MCF 10A (cell line): ENCODE measurements around the gene NKAIN1. TPM values are rescaled to one million over a fixed set of nuclear protein-coding genes. Genes with fewer than 3 reads are reported as not detected.

ENCODE experiments used
- BruUV-seq: library from RNA; stranded (reverse); fragments of 400-500 nt; replicated peaks from 2 replicates; lab custom pipeline; 2021; lab: Mats Ljungman, UMichigan
- CTCF ChIA-PET: fragments of 300-600 bp; sonication (Branson Sonifier 250); formaldehyde crosslinking; extraction: SDS; loops from one replicate; lab custom pipeline; 2021; ENCODE audit warnings: antibody characterized with exemption, inconsistent platforms; lab: Yijun Ruan, JAX
- POLR2A ChIA-PET: fragments of 300-600, 350-650 bp; sonication (Branson Sonifier 250); formaldehyde crosslinking; extraction: SDS; loops from one replicate; lab custom pipeline; 2020; ENCODE audit warnings: antibody characterized with exemption, inconsistent platforms; lab: Yijun Ruan, JAX
- DNase-seq: peaks from one replicate; pipeline ENCODE4 v3.0.0-alpha.2; 2018; ENCODE audit not compliant: unreplicated experiment
- H3K27ac Mint-ChIP-seq: one replicate; pipeline ENCODE4 v1.8.0; 2022; ENCODE audit warnings: mild to moderate bottlenecking, low read depth, mixed read lengths; ENCODE audit not compliant: unreplicated experiment
- H3K27me3 Mint-ChIP-seq: one replicate; pipeline ENCODE4 v1.8.0; 2022; ENCODE audit warnings: mixed read lengths; ENCODE audit not compliant: insufficient read depth, unreplicated experiment
- H3K36me3 Mint-ChIP-seq: one replicate; pipeline ENCODE4 v1.8.0; 2022; ENCODE audit warnings: mild to moderate bottlenecking, moderate library complexity, mixed read lengths; ENCODE audit not compliant: insufficient read depth, unreplicated experiment
- H3K4me1 Mint-ChIP-seq: one replicate; pipeline ENCODE4 v1.8.0; 2022; ENCODE audit warnings: mixed read lengths; ENCODE audit not compliant: insufficient read depth, unreplicated experiment
- H3K4me3 Mint-ChIP-seq: one replicate; pipeline ENCODE4 v1.8.0; 2022; ENCODE audit warnings: mild to moderate bottlenecking, moderate library complexity, mixed read lengths; ENCODE audit not compliant: unreplicated experiment
- H3K9me3 Mint-ChIP-seq: one replicate; pipeline ENCODE4 v1.8.0; 2022; ENCODE audit warnings: mixed read lengths; ENCODE audit not compliant: unreplicated experiment
- intact Hi-C: fragments of 100-400 bp; cut with micrococcal nuclease; formaldehyde crosslinking; loops from 2 replicates; pipeline ENCODE4 v1.14.1; 2022
- total RNA-seq: library from RNA; stranded (reverse); gene quantifications from 2 replicates; pipeline ENCODE4 v1.2.3, GENCODE V29; 2022
- TF ChIP-seq, protein P1 (sequence below): fragments of 200-600 bp; IDR thresholded peaks from one replicate; pipeline ENCODE4 v1.8.0; 2022; ENCODE audit warnings: antibody characterized with exemption, mild to moderate bottlenecking; ENCODE audit not compliant: unreplicated experiment

NKAIN1 gene
- total RNA-seq, 1 experiment from 2014 or later: not detected

DNA sequence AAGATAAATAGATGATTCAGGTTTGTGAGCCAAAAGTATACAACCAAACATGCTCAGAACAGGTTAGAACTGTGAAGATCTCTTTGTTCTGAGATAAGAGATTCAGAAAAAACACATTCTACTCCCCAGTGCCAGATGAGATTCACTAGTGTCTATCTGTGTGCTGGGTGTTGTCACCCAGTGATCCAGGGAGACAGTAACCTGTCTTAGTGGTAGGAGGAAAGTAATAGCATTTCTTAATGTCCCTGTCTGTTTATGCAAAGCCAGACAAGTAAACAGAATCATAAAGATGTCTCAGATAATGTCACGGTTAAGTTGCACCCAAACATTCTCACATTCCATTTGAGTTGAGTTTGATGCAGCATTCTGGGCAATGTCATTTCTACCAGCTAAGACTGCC, 18.9 kb upstream of the NKAIN1 start:
- TF ChIP-seq, protein P1, sequence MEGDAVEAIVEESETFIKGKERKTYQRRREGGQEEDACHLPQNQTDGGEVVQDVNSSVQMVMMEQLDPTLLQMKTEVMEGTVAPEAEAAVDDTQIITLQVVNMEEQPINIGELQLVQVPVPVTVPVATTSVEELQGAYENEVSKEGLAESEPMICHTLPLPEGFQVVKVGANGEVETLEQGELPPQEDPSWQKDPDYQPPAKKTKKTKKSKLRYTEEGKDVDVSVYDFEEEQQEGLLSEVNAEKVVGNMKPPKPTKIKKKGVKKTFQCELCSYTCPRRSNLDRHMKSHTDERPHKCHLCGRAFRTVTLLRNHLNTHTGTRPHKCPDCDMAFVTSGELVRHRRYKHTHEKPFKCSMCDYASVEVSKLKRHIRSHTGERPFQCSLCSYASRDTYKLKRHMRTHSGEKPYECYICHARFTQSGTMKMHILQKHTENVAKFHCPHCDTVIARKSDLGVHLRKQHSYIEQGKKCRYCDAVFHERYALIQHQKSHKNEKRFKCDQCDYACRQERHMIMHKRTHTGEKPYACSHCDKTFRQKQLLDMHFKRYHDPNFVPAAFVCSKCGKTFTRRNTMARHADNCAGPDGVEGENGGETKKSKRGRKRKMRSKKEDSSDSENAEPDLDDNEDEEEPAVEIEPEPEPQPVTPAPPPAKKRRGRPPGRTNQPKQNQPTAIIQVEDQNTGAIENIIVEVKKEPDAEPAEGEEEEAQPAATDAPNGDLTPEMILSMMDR: no peak
- H3K9me3 Mint-ChIP-seq: no peaks in the 10 kb centered on the region
- no peak overlapping the region for H3K4me3 Mint-ChIP-seq
- H3K27ac Mint-ChIP-seq: no peak overlapping the region
- ChIA-PET CTCF (no interaction called here), POLR2A (interaction anchor here (0.6 kb wide), 1 partner anchor 118 kb away, joined by 3 read pairs; no protein-coding TSS in a partner anchor)
- peaks cover 60% of the 10 kb centered on the region for H3K36me3 Mint-ChIP-seq
- intact Hi-C loops: no loop called here
- no peak for DNase-seq
- no peaks in the 10 kb centered on the region for H3K4me1 Mint-ChIP-seq
- H3K27me3 Mint-ChIP-seq: no peaks in the 10 kb centered on the region
- no TSS peak for BruUV-seq

DNA sequence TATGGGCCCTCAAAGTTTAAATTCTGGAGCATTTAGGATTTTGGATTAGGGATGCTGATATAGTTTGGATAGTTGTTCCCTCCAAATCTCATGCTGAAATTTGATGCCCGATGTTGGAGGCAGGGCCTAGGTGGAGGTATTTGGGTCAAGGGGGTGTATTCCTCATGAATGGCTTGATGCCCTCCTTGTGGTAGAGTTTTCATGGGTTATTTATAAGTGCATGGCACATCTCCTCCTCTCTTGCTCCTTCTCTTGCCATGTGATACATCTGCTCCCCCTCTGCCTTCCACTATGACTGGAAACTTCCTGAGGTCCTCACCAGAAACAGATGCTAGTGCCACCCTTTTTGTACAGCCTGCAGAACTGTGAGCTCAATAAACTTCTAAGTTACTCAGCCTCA, 17.5 kb upstream of the NKAIN1 start:
- TF ChIP-seq, protein P1: no peak
- H3K27me3 Mint-ChIP-seq: no peaks in the 10 kb centered on the region
- BruUV-seq: no TSS peak
- H3K4me3 Mint-ChIP-seq: no peak overlapping the region
- H3K4me1 Mint-ChIP-seq: no peaks in the 10 kb centered on the region
- POLR2A ChIA-PET: no interaction called here
- DNase-seq: no peak
- no peak overlapping the region for H3K27ac Mint-ChIP-seq
- H3K9me3 Mint-ChIP-seq: no peaks in the 10 kb centered on the region
- intact Hi-C loops: no loop called here
- H3K36me3 Mint-ChIP-seq: peaks cover 47% of the 10 kb centered on the region
- CTCF ChIA-PET: interaction anchor here (0.5 kb wide), 1 partner anchor 576 kb away, joined by 3 read pairs; no protein-coding TSS in a partner anchor

GRCh38 chr1:31249854-31250253, 10.2 kb upstream of the NKAIN1 start:
- CTCF ChIA-PET: no interaction called here
- TF ChIP-seq, protein P1: no peak
- Mint-ChIP-seq H3K4me3 (no peak overlapping the region), H3K4me1 (no peaks in the 10 kb centered on the region), H3K36me3 (no peaks in the 10 kb centered on the region), H3K9me3 (no peaks in the 10 kb centered on the region), H3K27me3 (no peaks in the 10 kb centered on the region), H3K27ac (no peak overlapping the region)
- DNase-seq: no peak
- no TSS peak for BruUV-seq
- POLR2A ChIA-PET: no interaction called here
- intact Hi-C loops: no loop called here

- H3K4me1 Mint-ChIP-seq: no peaks in the 10 kb centered on the region
- no peak for DNase-seq
- CTCF ChIA-PET: interaction anchor here (0.5 kb wide), 1 partner anchor 99 kb away, joined by 3 read pairs; no protein-coding TSS in a partner anchor
- H3K9me3 Mint-ChIP-seq: no peaks in the 10 kb centered on the region
- TF ChIP-seq, protein P1: no peak
- no peaks in the 10 kb centered on the region for H3K27me3 Mint-ChIP-seq
- no TSS peak for BruUV-seq
- no peaks in the 10 kb centered on the region for H3K36me3 Mint-ChIP-seq
- POLR2A ChIA-PET: no interaction called here
- H3K4me3 Mint-ChIP-seq: no peak overlapping the region
- intact Hi-C loops: no loop called here
- H3K27ac Mint-ChIP-seq: no peak overlapping the region
Observed at GRCh38 chr1:31248276-31248675, 8.6 kb upstream of the NKAIN1 start.
